ENCODE data around the gene NANP.

DNA sequence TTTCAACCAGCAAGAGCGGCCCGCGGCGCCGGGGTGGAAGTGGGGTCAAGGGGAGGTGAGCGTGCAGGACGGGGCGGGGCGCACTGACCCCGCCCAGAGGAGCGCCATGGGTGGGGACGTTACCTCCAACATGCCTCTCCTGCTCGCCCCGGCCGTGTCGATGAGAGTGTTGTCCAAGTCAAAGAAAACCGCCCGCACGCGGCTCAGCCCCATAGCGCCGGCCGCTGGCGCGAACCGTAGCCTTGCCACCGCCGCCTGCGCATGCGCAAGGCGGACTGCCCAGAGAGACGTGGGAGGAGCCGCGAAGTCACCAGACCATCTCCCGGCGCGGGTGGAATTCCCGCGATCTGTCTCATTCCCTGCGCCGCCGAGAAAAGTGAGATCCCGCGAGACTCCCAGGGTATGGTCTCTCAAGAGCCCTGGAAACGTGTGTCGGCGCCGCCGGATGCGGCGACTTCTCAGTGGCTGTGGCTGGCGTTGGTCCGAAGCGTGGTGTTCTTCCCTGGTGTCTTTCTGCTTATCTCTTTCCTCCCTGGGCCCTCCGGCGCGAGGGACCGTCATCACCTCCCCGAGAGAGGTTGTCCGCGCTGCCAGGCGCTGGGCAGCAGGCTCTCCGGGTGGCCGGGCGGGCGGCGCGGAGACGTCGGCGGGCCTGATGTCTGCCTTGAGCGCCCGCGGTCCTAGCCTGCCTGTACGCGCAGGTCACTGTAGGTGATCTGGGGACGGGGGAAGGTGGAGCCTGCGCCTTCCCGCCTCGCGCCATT is at the start of gene NANP:
- peak; percentile 96 for TF ChIP-seq POLR2AphosphoS5 (IDR thresholded peaks at IDR 0.05; ENCODE audit: low read depth, low read length)
- TF ChIP-seq POLR2A (IDR thresholded peaks at IDR 0.05; ENCODE audit: low read depth, low read length): peak; percentile 93
